ENCODE measurements around the gene CIP2A.
A peak's percentile ranks its signal among the peaks of the same experiment; 100 is the strongest.

The CIP2A gene

DNA sequence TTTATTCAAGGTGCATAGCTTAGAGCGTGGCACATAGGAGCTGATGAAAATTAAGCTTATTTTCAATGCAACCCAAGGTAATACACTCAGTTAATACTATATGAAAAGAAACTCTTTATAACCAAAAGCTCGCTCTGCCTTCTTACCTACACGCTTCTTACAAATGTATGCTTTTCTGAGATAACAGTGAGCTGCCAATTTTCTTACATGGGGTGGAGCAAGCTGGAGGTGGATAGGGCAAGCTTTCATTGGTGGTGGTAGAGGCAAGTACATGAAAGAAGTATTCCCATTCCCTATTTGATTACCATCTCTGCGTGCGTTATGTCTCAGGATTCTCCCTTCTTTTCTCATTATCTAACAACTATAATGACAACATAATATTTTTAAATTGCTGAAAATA lies 9.1 kb upstream of the CIP2A start:
- TF ChIP-seq, protein P1, sequence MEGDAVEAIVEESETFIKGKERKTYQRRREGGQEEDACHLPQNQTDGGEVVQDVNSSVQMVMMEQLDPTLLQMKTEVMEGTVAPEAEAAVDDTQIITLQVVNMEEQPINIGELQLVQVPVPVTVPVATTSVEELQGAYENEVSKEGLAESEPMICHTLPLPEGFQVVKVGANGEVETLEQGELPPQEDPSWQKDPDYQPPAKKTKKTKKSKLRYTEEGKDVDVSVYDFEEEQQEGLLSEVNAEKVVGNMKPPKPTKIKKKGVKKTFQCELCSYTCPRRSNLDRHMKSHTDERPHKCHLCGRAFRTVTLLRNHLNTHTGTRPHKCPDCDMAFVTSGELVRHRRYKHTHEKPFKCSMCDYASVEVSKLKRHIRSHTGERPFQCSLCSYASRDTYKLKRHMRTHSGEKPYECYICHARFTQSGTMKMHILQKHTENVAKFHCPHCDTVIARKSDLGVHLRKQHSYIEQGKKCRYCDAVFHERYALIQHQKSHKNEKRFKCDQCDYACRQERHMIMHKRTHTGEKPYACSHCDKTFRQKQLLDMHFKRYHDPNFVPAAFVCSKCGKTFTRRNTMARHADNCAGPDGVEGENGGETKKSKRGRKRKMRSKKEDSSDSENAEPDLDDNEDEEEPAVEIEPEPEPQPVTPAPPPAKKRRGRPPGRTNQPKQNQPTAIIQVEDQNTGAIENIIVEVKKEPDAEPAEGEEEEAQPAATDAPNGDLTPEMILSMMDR (IDR thresholded peaks at IDR 0.05; ENCODE audit: low read depth, low read length): no peak
- no peak overlapping the region for H3K4me3 ChIP-seq (replicated peaks in 1 of 2; ENCODE audit: low read depth in 2 of 2, low read length in 2 of 2)
- no peak for DNase-seq (ENCODE audit: low read depth in 2 of 2)

DNA sequence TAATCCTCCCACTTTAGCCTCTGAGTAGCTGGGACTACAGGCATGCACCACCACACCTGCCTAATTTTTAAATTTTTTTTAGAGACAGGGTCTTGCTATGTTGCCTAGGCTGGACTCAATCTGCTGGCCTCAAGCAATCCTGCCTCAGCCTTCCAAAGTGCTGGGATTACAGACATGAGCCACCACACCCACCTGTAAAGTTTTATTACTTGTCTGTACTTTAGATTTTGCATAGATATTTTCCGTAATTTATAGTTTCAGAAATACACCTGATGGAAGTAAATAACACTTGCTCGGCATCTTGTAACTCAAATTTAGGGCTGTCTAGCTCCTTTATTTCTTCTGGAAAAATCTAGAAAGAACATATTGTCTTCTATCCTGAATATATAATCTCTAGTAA lies 6.1 kb upstream of the CIP2A start:
- H3K4me3 ChIP-seq (replicated peaks in 1 of 2; ENCODE audit: low read depth in 2 of 2, low read length in 2 of 2): no peak overlapping the region
- TF ChIP-seq, protein P1 (IDR thresholded peaks at IDR 0.05; ENCODE audit: low read depth, low read length): no peak
- DNase-seq (ENCODE audit: low read depth in 2 of 2): no peak

DNA sequence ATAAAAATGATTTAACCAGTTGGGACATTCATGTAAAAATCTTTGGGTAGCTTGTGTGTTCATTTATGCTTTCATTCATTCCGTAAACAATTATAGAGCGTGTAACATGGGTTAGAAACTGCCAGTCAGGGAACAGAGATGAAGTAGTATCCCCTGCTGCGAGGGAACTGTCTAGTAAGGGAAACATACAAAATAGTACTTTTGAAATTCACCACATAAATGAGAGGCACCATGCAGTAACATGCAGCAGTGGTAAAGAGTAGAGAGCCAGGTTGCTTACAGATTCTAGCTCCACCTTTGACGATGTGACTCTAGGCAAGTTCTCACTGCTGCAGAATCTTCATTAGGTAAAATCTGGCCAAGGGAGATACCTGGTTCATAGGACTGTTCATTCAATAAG lies 1.2 kb upstream of the CIP2A start:
- peak in 1 of 2 donors; percentile 15 for DNase-seq (ENCODE audit: low read depth in 2 of 2)
- peak overlapping the region in 1 of 2 donors; percentile 86 for H3K4me3 ChIP-seq (replicated peaks in 1 of 2; ENCODE audit: low read depth in 2 of 2, low read length in 2 of 2)
- TF ChIP-seq, protein P1 (IDR thresholded peaks at IDR 0.05; ENCODE audit: low read depth, low read length): no peak

DNA sequence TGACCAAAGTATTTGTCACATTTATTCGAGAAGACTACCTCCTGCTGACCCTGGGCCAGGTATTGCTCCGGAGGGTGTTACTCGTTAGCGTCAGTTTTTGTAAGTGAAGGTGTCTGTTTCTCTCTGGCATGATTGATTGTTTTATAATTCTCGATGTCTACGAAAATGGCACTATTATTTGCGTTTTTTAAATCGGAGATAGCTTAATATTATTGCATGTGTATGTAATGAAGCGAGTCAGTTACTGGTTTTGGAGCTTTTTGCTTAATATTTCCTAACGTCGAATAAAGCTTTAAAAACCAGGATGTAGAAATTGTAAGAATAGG lies 723 bp upstream of the CIP2A start:
- TF ChIP-seq, protein P1 (IDR thresholded peaks at IDR 0.05; ENCODE audit: low read depth, low read length): no peak
- peak overlapping the region; percentile 86 to 89 for H3K4me3 ChIP-seq (replicated peaks in 1 of 2; ENCODE audit: low read depth in 2 of 2, low read length in 2 of 2)
- no peak for DNase-seq (ENCODE audit: low read depth in 2 of 2)

DNA sequence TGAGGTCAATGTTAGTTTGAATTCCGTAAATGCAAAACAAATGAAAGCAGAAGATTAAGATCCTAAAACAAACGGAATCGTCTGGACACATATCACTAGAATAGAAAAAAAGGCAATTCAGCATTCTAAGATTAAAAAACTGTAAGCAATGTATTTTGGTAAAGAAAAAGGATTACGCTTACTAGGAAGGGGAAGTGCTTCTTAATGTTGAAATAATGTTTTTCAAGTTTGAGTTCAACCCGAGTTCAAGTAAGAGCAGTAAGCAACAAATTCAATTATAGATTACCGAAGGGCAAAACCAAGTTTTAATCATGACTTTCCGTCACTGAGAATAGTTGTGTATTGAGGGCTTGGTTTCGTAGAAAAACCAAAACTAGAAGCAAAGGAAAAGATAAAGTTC lies 637 bp downstream of the CIP2A start:
- TF ChIP-seq, protein P1 (IDR thresholded peaks at IDR 0.05; ENCODE audit: low read depth, low read length): no peak
- peak overlapping the region; percentile 86 to 89 for H3K4me3 ChIP-seq (replicated peaks in 1 of 2; ENCODE audit: low read depth in 2 of 2, low read length in 2 of 2)
- DNase-seq (ENCODE audit: low read depth in 2 of 2): peak in 1 of 2 donors; percentile 22

DNA sequence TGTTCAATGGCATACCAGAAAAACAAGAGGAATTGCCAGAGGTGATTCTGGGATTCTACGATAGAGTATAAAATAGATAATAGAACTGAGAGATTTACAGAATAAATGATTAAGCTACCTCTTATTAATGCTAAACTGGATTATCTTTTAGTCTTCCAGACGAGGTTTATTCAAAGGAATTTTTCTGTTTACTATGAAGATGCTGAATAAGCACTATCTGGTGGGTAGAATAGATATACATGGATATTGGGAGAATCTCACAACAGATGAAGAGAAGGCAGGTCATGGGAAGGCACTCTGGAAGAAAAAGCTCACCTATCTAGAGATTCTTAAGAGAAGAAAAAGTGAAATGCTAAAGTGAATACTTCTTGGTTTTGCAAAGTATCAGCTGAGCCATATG lies 11.2 kb downstream of the CIP2A start:
- TF ChIP-seq, protein P1 (IDR thresholded peaks at IDR 0.05; ENCODE audit: low read depth, low read length): no peak
- no peak overlapping the region for H3K4me3 ChIP-seq (replicated peaks in 1 of 2; ENCODE audit: low read depth in 2 of 2, low read length in 2 of 2)
- DNase-seq (ENCODE audit: low read depth in 2 of 2): no peak

DNA sequence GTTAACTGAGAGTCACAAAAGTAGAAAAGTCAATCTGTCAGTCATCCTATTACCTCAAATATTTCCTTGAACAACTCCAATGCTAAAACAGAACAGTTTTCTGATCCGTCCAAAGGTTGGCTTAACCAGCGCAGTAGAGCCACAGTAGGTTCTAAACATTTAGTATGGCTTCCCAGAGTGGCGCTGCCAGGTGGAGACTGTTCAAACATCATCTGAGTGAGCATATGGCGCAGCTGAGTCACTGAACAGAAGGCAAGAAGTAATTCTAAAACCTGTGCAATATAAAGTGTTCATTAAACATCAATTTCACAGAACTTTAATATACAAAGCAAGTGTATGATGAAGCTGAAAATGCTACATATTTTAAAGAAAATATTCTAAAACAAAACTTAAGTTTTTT lies 19.9 kb downstream of the CIP2A start:
- TF ChIP-seq, protein P1 (IDR thresholded peaks at IDR 0.05; ENCODE audit: low read depth, low read length): no peak
- H3K4me3 ChIP-seq (replicated peaks in 1 of 2; ENCODE audit: low read depth in 2 of 2, low read length in 2 of 2): no peak overlapping the region
- no peak for DNase-seq (ENCODE audit: low read depth in 2 of 2)

Data from cardiac fibroblast (primary cell).